HG02884 (cell line): ENCODE results near the gene ARMC2.

Experiments
- ATAC-seq: cut with Tn5 transposase; IDR thresholded peaks from one replicate; pipeline ENCODE4 v1.9.1; 2021; ENCODE audit warnings: mild to moderate bottlenecking, moderate library complexity; ENCODE audit not compliant: unreplicated experiment

The ARMC2 gene

DNA sequence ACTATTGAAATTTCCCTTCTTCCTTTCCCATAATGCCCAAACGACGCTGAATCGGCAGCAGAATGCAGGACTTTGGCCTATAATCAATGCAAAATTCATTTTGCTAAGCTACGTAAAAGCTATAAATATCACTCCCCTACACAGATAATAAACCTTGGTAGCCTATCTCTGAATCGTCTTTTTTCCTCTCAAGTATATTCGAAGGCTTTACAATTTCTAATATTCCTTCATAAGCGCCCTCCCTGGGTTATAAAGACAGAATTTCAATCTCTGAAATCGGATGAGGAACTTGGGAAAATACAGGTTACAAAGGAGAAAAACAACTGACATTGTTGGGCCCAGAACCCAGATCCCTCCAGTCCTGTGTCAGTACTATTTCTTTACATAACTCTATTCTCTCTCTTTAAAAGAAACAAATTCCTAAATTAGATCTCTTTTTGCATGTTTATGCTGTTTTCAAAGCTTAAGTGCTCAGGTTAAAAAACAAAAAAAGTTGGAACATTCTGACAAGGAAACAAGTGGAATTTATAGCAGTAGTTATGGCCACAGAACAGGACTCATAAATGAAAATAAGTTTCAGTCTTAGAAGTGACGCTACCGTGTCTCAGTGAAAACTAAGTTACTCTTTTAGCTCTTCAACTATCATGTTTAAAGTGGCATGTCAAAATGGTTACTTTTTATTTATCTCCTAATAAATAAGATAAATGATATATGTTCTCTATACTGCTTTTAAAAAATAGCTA lies 161.9 kb downstream of the ARMC2 start:
- no peak for ATAC-seq

DNA sequence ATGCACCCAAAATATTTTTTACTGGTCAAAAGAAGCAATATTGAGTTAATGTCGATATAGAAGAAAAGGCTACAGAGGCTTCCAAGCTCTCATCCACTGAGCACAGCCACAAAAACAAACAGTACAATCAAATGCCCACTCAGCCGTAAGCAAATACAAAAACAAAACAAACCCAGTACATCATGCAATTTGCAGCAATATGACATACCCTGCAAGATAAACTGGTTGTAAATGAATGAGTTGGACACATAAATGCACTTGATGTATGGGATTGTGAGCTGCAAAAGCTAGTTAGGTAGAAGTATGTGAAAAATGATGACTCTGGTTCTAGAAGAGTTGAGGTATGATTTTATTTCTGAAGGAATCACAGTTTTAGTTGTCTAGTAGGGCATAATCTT lies 162.5 kb downstream of the ARMC2 start:
- no peak for ATAC-seq

DNA sequence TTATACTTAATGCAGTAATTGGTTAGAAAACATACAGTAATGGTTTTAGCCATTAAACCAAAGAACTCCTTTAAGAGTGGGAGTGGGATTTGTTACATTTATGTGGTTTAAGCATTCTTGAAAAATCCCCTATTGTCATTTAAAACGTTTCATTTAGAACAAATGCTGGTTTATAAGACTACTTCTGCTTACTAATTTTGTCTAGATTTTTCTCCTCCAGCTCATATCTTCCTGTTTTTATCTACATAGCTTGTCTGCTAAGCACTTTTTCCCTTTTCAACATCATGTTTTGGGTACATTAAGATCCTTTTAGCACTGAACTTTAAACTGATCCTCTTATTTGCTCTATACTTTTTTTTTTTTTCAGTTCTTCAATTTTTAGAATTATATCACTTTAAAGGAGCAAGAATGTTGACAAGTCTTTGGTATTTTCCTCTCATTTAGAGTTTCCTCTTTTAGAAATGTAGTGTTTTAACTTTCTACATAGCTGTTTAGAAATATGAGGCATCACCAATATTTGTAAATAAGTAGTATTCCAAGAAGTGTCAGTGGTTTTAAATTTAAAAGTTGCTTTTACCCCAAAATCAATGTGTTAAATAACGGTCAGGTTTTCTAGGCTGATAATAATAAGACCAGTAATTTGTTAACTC lies 165.6 kb downstream of the ARMC2 start:
- no peak for ATAC-seq

DNA sequence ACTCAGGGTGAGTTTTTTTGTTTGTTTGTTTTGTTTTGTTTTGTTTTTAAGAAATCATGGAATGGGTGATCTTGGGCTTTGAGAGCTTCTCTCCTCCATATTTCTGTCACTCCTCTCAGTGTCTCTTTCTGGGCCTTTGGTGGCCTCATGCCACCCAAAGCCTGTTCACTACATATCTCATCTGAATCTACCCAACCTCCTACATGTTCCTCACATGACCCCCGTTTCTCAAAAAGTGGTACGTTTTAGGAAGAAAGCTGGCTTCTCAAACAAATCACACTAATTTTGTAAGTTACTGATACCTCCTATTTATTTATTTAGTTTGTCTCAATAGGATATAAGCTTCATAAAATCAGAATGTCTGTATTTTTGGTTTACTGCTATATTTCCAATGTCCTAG lies 166.4 kb downstream of the ARMC2 start:
- no peak for ATAC-seq

DNA sequence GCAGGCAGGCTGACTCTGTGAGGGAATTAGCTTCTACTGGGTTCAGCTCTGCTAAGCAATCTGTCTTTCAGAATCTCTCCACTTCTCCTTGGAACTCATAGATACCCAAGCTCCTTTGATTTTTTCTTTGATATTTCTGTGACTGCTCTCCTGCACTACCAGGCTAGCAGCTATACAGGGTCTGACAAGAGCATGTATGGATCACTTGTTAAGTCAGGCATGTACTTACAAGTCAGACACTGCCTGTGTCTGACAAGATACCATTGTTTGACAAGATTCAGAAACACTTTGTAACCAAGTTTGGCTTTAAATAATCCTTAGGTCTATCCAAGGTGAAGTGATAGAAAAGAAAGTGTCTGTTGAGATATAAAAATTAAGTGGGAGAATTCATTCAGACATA lies 167.0 kb downstream of the ARMC2 start:
- ATAC-seq: no peak

DNA sequence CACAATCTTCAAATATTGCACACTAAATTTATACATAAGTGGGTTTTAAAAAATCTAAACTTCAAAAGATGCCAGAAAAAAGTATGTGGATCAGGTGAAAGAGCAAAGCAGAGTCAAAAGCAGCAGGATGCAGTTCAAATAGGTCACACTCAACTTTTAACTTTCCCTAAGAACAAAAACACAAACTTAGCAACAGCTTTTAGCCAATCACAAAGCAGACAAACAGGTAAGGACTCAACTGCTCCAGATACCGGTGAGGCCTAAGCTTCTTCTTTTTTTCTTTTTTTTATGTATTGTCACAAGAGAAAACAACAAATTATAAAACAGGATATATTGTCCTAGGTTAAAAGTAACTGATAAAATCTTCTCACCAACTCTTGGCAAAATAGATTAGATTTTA lies 171.7 kb downstream of the ARMC2 start:
- ATAC-seq: no peak

DNA sequence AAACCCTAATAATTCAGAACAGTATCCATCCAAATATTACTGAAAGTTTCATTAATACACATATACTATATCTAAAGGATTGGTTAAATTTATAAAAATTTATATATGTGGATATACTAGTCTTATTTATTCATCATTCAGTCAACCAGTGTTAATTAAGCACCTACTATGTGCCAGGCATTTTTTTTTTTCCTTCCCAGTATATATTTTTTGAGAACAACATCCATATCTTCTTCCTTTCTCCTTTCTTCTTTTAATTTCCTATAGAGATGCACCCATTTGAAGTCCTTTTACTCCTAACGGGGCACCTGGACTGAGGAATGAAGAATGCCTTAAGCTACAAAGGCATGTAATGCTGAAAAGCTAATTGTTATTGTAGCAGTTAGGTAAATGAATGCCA lies 173.6 kb downstream of the ARMC2 start:
- no peak for ATAC-seq

DNA sequence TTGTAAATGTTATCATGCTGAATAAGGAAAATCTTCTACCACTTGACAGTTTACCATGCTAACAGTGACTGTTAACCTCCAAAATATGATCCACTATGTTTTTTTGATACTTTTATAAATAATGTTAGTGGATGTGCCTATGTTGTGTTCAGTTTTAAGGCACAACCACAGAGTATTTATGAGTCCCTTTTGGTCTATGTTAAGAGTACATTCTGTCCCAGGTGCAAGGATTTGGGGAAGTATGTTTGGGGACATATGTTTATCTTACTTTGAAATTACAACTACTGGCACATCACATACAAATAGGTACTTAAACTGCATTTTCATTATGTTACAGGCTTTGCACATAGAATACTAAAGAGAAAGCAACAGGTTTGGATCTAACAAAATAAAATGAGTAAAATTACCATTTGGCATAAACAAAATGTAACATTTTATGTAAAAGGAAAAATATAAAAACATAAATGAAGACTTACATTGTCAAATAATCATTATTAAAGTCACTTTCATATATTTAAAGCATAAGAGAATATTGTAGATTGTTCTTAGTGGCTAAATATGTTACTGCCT lies 175.2 kb downstream of the ARMC2 start:
- ATAC-seq: no peak
